OCI-LY1 (cell line): ENCODE results near the gene LONP1.

Experiments
- CTCF ChIP-seq: fragments of 200-600 bp; sonication (generic), shearing (Covaris generic); IDR thresholded peaks from 2 replicates; pipeline ENCODE4 v1.5.1; 2017; ENCODE audit warnings: mild to moderate bottlenecking, antibody characterized with exemption, low read length, moderate library complexity, mixed read lengths
- EZH2 ChIP-seq: fragments of 200-600 bp; sonication (generic), shearing (Covaris generic); IDR thresholded peaks from 2 replicates; pipeline ENCODE4 v1.8.0; 2017; ENCODE audit warnings: borderline replicate concordance, mixed run types, mild to moderate bottlenecking, antibody characterized with exemption, low read length, moderate library complexity, mixed read lengths

DNA sequence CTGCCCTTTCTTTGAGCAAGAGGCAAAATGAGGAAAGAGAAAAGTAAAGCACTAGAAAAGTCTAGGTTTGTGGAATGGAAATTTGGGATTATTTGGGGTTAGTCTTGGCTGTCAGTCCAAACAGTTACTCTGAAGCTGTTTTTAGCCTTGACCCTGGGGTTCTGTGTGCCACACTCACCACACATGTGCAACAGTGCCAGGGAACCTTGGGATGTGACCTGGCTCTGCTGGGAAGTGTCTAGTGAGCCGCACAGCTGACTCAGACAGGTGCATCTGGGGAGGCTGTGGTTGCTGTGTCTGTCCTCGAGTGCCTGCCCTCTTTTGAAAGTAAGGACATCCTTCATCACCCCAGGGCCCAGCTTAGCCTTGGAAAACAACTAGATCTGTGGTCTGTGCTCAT, 55.4 kb downstream of the LONP1 start:
- TF ChIP-seq CTCF (no peak), EZH2 (no peak)
